HG03460 (cell line): ENCODE measurements around the gene AKR1C4.
"Not testable (repeated sequence)": the region's sequence is repeated elsewhere in the genome, so short reads cannot be mapped to it uniquely, and the experiment has no call there.

Experiments
- ATAC-seq: cut with Tn5 transposase; IDR thresholded peaks from one replicate; pipeline ENCODE4 v1.9.1; 2021; ENCODE audit not compliant: unreplicated experiment

Gene AKR1C4

GRCh38 chr10:5196702-5197113 lies at the start of gene AKR1C4:
Gene AKR1C4 (plus strand): TSS chr10:5196837. CDS start chr10:5196868, 31 bp downstream.
- ATAC-seq = no peak

DNA sequence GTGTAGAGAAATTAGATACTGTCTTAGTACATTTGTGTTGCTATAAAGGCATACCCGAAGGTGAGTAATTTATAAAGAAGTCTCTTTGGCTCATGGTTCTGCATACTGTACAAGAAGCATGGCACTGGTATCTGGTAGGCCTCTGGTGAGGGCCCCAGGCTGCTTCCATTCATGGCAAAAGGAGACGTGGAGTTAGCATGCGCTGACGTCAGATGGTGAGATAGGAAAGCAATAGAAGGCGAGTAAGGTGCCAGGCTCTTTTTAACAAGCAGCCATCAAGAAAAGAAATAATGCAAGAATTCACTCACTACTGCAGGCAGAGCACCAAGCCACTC lies 49.8 kb upstream of the AKR1C4 start:
- no peak for ATAC-seq

GRCh38 chr10:5147255-5147980 lies 49.2 kb upstream of the AKR1C4 start:
- ATAC-seq = no peak

- ATAC-seq = no peak
These were observed 48.5 kb upstream of the AKR1C4 start for GRCh38 chr10:5147981-5148677.

GRCh38 chr10:5148678-5149032 lies 48.0 kb upstream of the AKR1C4 start:
- ATAC-seq = no peak

DNA sequence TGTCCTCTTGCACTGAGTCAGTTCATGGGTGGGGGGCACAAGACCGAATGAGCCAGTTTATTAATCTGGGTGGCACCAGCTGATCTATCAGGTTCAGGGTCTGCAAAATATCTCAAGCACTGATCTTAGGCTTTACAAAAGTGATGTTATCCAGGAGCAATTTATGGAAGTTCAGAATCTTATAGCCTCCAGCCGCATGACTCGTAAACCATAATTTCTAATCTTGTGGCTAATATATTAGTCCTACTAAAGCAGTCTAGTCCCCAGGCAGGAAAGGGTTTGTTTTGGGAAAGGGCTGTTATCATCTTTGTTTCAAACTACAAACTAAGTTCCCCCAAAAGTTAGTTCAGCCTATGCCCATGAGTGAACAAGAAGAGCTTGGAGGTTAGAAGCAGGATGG lies 45.6 kb upstream of the AKR1C4 start:
- no peak for ATAC-seq

DNA sequence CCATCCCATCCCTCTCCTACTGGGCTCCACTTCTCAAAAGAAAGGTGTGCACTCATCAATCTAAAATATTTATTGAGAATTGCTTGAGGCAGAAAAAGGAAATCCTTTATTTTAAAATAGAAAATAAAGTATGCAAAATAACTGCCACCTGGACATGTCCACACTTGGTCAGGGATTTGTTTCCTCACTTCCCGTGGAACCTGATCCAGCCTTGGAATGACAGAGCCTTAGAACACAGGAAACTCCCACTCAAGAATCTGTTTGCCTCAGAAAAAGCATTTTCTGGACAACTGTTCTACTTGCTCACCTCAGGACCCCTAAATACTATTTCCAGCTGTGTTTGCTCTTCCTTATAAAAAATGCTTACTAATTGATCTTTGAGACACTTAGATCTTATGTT lies 40.7 kb upstream of the AKR1C4 start:
- no peak for ATAC-seq

GRCh38 chr10:5157501-5157900 lies 39.1 kb upstream of the AKR1C4 start:
- no peak for ATAC-seq

DNA sequence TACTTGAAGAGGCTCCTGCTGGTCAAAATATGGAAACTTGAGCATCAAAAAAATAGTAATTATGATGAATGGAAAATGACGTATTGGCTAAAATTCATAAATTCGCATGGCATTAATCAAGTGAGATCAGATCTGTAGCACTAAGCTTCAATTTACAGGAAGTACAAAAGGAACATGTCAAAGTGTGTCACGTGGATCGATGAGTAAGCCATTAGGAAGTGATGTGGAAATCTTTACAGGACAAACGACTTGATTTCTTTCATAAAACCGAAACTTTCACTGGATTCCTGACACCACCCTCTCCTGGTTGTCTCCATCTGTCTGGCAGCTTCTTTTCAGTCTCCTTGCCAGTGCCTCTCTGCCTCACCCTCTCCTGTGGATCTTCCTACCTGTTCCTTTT lies 37.5 kb upstream of the AKR1C4 start:
- no peak for ATAC-seq

GRCh38 chr10:5163487-5163886 lies 33.1 kb upstream of the AKR1C4 start:
- ATAC-seq = no peak

DNA sequence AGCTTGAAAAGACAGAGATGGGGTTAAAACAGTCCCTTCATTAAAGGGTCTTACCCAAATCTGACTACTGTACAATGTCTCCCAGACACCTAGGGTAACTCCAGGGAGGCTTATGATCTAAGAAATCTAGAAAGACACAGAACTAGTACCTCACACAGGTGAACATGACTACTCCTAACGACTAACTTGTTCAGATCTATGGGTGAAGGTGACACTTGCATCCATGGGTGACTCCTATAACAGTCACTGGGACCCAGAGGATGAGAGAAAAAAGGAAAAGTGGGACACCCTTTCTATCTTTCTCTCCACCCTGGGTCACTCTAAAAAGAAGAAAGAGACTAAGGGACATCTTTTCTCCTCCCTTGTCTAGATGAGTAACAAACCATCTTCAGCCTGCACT lies 30.9 kb upstream of the AKR1C4 start:
- no peak for ATAC-seq

DNA sequence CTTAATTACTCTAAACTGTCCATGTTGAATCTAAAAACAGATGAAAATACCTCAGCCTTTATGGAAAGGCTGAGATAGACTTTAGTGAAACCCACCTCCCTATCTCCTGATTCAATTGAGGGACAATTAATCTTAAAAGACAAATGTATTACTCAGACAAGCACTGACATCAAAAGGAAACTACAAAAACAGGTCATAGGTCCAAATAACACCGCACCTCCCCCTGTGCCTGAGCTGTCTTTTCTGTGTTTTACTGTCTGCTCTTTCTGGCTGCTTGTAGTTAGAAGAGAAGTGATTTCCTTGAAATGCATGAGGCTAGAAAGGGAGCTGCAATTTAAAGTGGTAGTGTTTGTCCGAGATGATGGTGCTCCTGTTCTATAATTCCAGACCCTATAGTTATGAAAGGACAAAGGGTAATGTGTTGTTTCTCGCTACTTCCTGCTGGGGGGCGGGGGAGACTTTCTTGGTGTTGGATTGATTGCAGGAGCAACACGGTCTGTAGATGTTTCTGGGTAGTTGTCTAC lies 27.7 kb upstream of the AKR1C4 start:
- no peak for ATAC-seq

GRCh38 chr10:5175581-5175980 lies 21.1 kb upstream of the AKR1C4 start:
- ATAC-seq = not testable (repeated sequence)

DNA sequence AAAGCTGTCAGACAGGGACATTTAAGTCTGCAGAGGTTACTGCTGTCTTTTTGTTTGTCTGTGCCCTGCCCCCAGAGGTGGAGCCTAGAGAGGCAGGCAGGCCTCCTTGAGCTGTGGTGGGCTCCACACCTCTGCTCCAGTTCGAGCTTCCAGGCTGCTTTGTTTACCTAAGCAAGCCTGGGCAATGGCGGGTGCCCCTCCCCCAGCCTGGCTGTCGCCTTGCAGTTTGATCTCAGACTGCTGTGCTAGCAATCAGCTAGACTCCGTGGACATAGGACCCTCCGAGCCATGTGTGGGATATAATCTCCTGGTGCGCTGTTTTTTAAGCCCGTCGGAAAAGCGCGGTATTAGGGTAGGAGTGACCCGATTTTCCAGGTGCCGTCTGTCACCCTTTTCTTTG lies 16.1 kb upstream of the AKR1C4 start:
- ATAC-seq = not testable (repeated sequence)

DNA sequence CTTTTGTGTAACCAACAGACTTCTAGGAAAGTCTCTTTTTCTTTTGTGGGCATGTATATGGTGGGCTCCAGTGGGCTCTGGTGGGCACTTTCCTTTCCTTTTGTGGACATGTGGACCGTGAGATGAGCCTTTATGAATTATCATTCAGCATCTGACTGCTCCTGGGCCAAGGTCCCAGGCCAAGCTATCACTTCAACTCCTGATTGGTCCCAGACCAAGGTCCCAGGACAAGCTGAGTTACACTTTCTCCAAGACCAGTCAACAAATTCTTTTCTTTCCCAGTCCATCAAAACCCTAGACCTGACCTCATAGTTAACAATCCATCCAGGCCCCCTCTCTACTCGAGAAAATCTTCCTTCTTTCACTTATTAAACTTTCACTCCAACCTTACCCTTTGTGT lies 12.7 kb upstream of the AKR1C4 start:
- ATAC-seq = no peak

- ATAC-seq = no peak
These were observed 11.5 kb upstream of the AKR1C4 start, which contains the start of gene AKR1C8 for GRCh38 chr10:5184987-5185775. Gene AKR1C8 (minus strand): TSS chr10:5185150. CDS start chr10:5185104, 46 bp downstream.

- ATAC-seq = no peak
These were observed 8.8 kb upstream of the AKR1C4 start for GRCh38 chr10:5187867-5188266.

DNA sequence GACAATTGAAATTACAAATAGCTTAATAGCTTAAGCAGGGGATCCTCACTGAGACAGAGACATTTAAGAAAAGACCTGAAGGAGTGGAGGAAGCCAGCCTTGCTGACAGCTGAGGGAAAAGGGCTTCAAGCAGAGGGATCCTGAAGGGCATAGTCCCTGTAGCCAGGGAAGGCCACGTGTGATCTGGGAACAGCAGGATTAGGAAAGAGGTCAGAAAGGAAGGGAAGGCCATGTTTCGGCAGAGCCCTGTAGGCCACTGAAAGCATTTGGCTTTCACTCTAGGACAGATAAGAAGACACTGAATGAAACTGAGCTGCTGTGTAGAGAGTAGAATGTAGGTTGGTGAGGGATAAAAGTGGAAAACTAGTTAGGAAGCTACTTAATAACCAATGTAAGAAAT lies 8.3 kb upstream of the AKR1C4 start:
- ATAC-seq = no peak

- ATAC-seq = no peak
These were observed 2.2 kb upstream of the AKR1C4 start for GRCh38 chr10:5194431-5194830.

DNA sequence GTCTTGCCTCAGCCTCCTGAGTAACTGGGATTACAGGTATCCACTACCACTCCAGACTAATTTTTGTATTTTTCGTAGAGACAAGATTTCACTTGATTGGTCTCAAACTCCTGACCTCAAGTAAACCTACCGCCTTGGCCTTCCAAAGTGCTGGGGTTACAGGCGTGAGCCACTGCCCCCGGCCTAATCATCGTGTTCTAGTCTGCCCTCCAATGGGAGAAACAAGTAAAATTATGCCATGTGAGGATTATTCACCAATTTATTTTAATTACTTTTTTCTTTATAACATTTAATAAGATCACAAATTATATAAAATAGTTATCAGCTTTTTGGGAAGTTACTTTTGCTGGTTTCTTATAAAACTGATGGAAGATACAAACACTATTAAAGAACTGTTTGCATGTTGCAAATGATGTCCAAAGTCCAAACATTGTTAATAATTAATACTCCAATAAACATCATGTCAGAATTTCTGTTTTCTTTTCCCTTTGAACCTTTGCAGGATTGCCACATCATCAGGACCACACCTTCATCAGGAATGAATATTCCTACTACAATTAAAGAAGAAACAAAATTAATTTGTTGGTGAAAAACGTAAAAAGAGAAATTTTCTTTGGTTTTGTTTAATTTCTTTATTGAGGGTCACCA lies 786 bp upstream of the AKR1C4 start:
- no peak for ATAC-seq

DNA sequence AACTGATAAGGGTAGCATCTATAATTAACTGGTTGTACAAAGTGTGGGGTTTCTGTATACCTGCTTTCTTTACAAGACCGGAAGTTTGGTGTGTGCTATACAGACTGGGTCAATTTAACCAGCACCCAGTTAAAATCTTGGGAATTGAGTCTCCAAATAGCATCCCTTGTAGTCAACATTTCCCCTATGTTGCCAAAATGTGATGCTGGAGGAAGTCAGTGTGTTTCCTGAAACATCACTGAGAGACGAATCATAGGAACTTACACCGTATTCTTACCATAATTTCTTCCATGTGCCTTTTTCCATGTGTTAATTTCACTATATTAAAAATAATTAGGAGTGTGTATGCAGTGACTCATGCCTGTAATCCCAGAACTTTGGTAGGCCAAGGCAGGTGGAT lies 1.7 kb downstream of the AKR1C4 start:
- ATAC-seq = no peak
